Astrocyte (in vitro differentiated cells and primary cell): ENCODE measurements around the gene ATP5F1B. TPM values are rescaled to one million over a fixed set of nuclear protein-coding genes. Genes with fewer than 3 reads are reported as not detected.

Source experiments
- DNase-seq: peaks from one replicate; pipeline ENCODE4 v3.0.0-alpha.2; 2010; ENCODE audit warnings: low read depth
- FAIRE-seq: peaks from 2 replicates; lab custom pipeline; 2011; peaks lifted over from hg19 to GRCh38; lab: Jason Lieb, UNC
- H2AFZ ChIP-seq: 2 replicates; pipeline ENCODE4 v1.6.0; 2012; ENCODE audit warnings: low read depth, low read length, inconsistent platforms
- H3K27ac ChIP-seq: 2 replicates; pipeline ENCODE4 v1.5.1; 2011; ENCODE audit warnings: low read depth, low read length, inconsistent platforms
- H3K27me3 ChIP-seq: 2 replicates; pipeline ENCODE4 v1.6.0; 2011; ENCODE audit warnings: low read length, inconsistent platforms; ENCODE audit not compliant: insufficient read depth
- H3K36me3 ChIP-seq: 2 replicates; pipeline ENCODE4 v1.5.1; 2011; ENCODE audit warnings: low read length, inconsistent platforms; ENCODE audit not compliant: insufficient read depth
- H3K4me1 ChIP-seq: 2 replicates; pipeline ENCODE4 v1.5.1; 2011; ENCODE audit warnings: low read length, inconsistent platforms; ENCODE audit not compliant: insufficient read depth
- H3K4me2 ChIP-seq: 2 replicates; pipeline ENCODE4 v1.6.0; 2012; ENCODE audit warnings: low read length, inconsistent platforms
- H3K4me3 ChIP-seq: 2 replicates; pipeline ENCODE4 v1.5.1; 2011; ENCODE audit warnings: low read depth, mild to moderate bottlenecking, low read length, inconsistent platforms; ENCODE audit not compliant: insufficient read depth
- H3K79me2 ChIP-seq: 2 replicates; pipeline ENCODE4 v1.6.0; 2012; ENCODE audit warnings: mild to moderate bottlenecking, low read length, inconsistent platforms; ENCODE audit not compliant: insufficient read depth
- H3K9ac ChIP-seq: 2 replicates; pipeline ENCODE4 v1.6.0; 2012; ENCODE audit warnings: mild to moderate bottlenecking, low read length, inconsistent platforms
- H3K9me3 ChIP-seq: 2 replicates; pipeline ENCODE4 v1.5.1; 2012; ENCODE audit warnings: low read depth, mild to moderate bottlenecking, low read length, inconsistent platforms; ENCODE audit not compliant: insufficient read depth
- H4K20me1 ChIP-seq: 2 replicates; pipeline ENCODE4 v1.6.0; 2012; ENCODE audit warnings: low read length, inconsistent platforms; ENCODE audit not compliant: insufficient read depth
- H3K27ac Mint-ChIP-seq: one replicate; pipeline ENCODE4 v1.8.0; 2021; ENCODE audit warnings: mild to moderate bottlenecking, mixed read lengths; ENCODE audit not compliant: unreplicated experiment
- H3K27me3 Mint-ChIP-seq: one replicate; pipeline ENCODE4 v1.8.0; 2021; ENCODE audit warnings: low read depth, mixed read lengths; ENCODE audit not compliant: unreplicated experiment
- H3K36me3 Mint-ChIP-seq: one replicate; pipeline ENCODE4 v1.8.0; 2021; ENCODE audit warnings: low read depth, mixed read lengths; ENCODE audit not compliant: unreplicated experiment
- H3K4me1 Mint-ChIP-seq: one replicate; pipeline ENCODE4 v1.8.0; 2021; ENCODE audit warnings: low read depth, mixed read lengths; ENCODE audit not compliant: unreplicated experiment
- H3K4me3 Mint-ChIP-seq: one replicate; pipeline ENCODE4 v1.8.0; 2021; ENCODE audit warnings: mild to moderate bottlenecking, moderate library complexity, mixed read lengths; ENCODE audit not compliant: unreplicated experiment
- H3K9me3 Mint-ChIP-seq: one replicate; pipeline ENCODE4 v1.8.0; 2021; ENCODE audit warnings: mild to moderate bottlenecking, mixed read lengths; ENCODE audit not compliant: unreplicated experiment
- CTCF ChIP-seq: IDR thresholded peaks from 2 replicates; pipeline ENCODE4 v1.5.1; 2011; ENCODE audit warnings: low read depth, mild to moderate bottlenecking, inconsistent platforms, low read length, moderate library complexity; ENCODE audit not compliant: insufficient read depth
- EZH2 ChIP-seq: IDR thresholded peaks from 2 replicates; pipeline ENCODE4 v1.6.1; 2012; ENCODE audit warnings: mild to moderate bottlenecking, low read length, inconsistent platforms; ENCODE audit not compliant: insufficient read depth
- total RNA-seq: library from RNA; stranded (reverse); gene quantifications from 2 replicates; pipeline ENCODE4 v1.2.1, GENCODE V29; 2021

ATP5F1B gene
- total RNA-seq, 1 donor from 2014 or later: 714 TPM

GRCh38 chr12:56614627-56615026 lies 31.2 kb downstream of the ATP5F1B start:
- no peaks in the 10 kb centered on the region for H3K9me3 ChIP-seq
- DNase-seq (no peak), FAIRE-seq (no peak)
- H3K27me3 ChIP-seq: no peaks in the 10 kb centered on the region
- no peaks in the 10 kb centered on the region for H3K4me1 Mint-ChIP-seq
- no peak overlapping the region for H3K27ac ChIP-seq
- no peak overlapping the region for H3K4me3 Mint-ChIP-seq
- no peak overlapping the region for H2AFZ ChIP-seq
- peaks cover 39% of the 10 kb centered on the region for H3K36me3 Mint-ChIP-seq
- no peaks in the 10 kb centered on the region for H3K9me3 Mint-ChIP-seq
- H3K4me1 ChIP-seq: no peaks in the 10 kb centered on the region
- peaks cover 36% of the 10 kb centered on the region for H3K79me2 ChIP-seq
- H3K36me3 ChIP-seq: peaks cover 77% of the 10 kb centered on the region
- H3K4me3 ChIP-seq: no peak overlapping the region
- H3K9ac ChIP-seq: no peak overlapping the region
- peaks cover 93% of the 10 kb centered on the region for H4K20me1 ChIP-seq
- no peak overlapping the region for H3K27ac Mint-ChIP-seq
- TF ChIP-seq EZH2 (no peak), CTCF (no peak)
- no peaks in the 10 kb centered on the region for H3K27me3 Mint-ChIP-seq
- H3K4me2 ChIP-seq: no peak overlapping the region

GRCh38 chr12:56604355-56604754 lies 41.4 kb downstream of the ATP5F1B start:
- no peak for FAIRE-seq
- Mint-ChIP-seq H3K9me3 (no peaks in the 10 kb centered on the region), H3K36me3 (peaks cover 23% of the 10 kb centered on the region)

More at GRCh38 chr12:56604355-56604754, 41.4 kb downstream of the ATP5F1B start:
- H3K27me3 Mint-ChIP-seq: no peaks in the 10 kb centered on the region
- no peak overlapping the region for H3K9ac ChIP-seq
- H3K79me2 ChIP-seq: no peaks in the 10 kb centered on the region
- H3K9me3 ChIP-seq: no peaks in the 10 kb centered on the region
- H3K4me1 Mint-ChIP-seq: peaks cover 2% of the 10 kb centered on the region
- H3K4me2 ChIP-seq: no peak overlapping the region
- no peak overlapping the region for H3K4me3 ChIP-seq
- no peak overlapping the region for H3K27ac ChIP-seq
- no peak overlapping the region for H2AFZ ChIP-seq
- TF ChIP-seq EZH2 (no peak), CTCF (no peak)
- H3K4me1 ChIP-seq: no peaks in the 10 kb centered on the region
- H3K27me3 ChIP-seq: no peaks in the 10 kb centered on the region
- peaks cover 74% of the 10 kb centered on the region for H3K36me3 ChIP-seq
- H3K4me3 Mint-ChIP-seq: no peak overlapping the region
- peaks cover 28% of the 10 kb centered on the region for H4K20me1 ChIP-seq
- no peak overlapping the region for H3K27ac Mint-ChIP-seq
- DNase-seq: no peak
